Aorta (tissue), 5 donors: Measurements from ENCODE around the gene MEIG1. TPM values are rescaled to one million over a fixed set of nuclear protein-coding genes. Genes with fewer than 3 reads are reported as not detected.
"Not testable (repeated sequence)": the region's sequence is repeated elsewhere in the genome, so short reads cannot be mapped to it uniquely, and the experiment has no call there.

Experiments
- ATAC-seq: fragments of 200-7000 bp; cut with Tn5 transposase; one replicate; pipeline ENCODE4 v1.9.1; 2022; ENCODE audit warnings: moderate library complexity; ENCODE audit not compliant: low FRiP score
- DNase-seq, 2 donors: peaks; one replicate each; pipeline ENCODE4 v3.0.0-alpha.2; 2020
- H3K27ac ChIP-seq, 2 donors: one replicate each; pipeline ENCODE4 v1.5.1; 2013; ENCODE audit warnings: low read length in 2 of 2, mild to moderate bottlenecking in 2 of 2, moderate library complexity in 2 of 2, control low read depth in 1 of 2, inconsistent platforms in 1 of 2, low read depth in 1 of 2
- H3K27me3 ChIP-seq, 2 donors: one replicate each; pipeline ENCODE4 v1.6.1; 2013; ENCODE audit warnings: control low read depth in 1 of 2, low read length in 1 of 2, mild to moderate bottlenecking in 1 of 2, moderate library complexity in 1 of 2; ENCODE audit not compliant: insufficient read depth in 2 of 2, control insufficient read depth in 1 of 2
- H3K36me3 ChIP-seq, 2 donors: one replicate each; pipeline ENCODE4 v1.6.1; 2013; ENCODE audit warnings: control low read depth in 1 of 2, low read length in 1 of 2, mild to moderate bottlenecking in 1 of 2; ENCODE audit not compliant: insufficient read depth in 2 of 2, control insufficient read depth in 1 of 2
- H3K4me1 ChIP-seq, 2 donors: one replicate each; pipeline ENCODE4 v1.6.1; 2013; ENCODE audit warnings: low read length in 2 of 2, control low read depth in 1 of 2, mild to moderate bottlenecking in 1 of 2, moderate library complexity in 1 of 2; ENCODE audit not compliant: insufficient read depth in 2 of 2, control insufficient read depth in 1 of 2
- H3K4me3 ChIP-seq, 2 donors: one replicate each; pipeline ENCODE4 v1.5.1; 2013; ENCODE audit warnings: low read length in 2 of 2, control low read depth in 1 of 2, mild to moderate bottlenecking in 1 of 2
- H3K9me3 ChIP-seq: one replicate; pipeline ENCODE4 v1.6.1; 2013; ENCODE audit warnings: mild to moderate bottlenecking, low read length; ENCODE audit not compliant: control insufficient read depth
- WGBS, 2 donors: extraction: QIAGEN DNeasy Blood & Tissue Kit; methylation state at CpG; one replicate each; pipeline ENCODE4 v1.1.7; 2013; 5-methylcytosine and 5-hydroxymethylcytosine counted together
- intact Hi-C, 2 donors: fragments of 100-400 bp; cut with DNase I; formaldehyde crosslinking; loops; one replicate each; pipeline versions ENCODE4 v1.14.2 to v1.15.0; 2022
- polyA plus RNA-seq, 2 donors: library from polyadenylated mRNA; stranded (reverse); fragments of 200-250 nt; gene quantifications; one replicate each; pipeline ENCODE4 v1.2.3, GENCODE V29; 2013
- total RNA-seq, 2 donors: library from RNA; stranded (reverse); fragmentation: NEBNext Ultra II Directional; extraction: Animal tissue kit (Norgen Biotek cat#: 25700); gene quantifications; one replicate each; pipeline ENCODE4 v1.2.1, GENCODE V29; 2021
- donor health status: healthy with polysubstance abuse.
- donor health status: Bipolar disorder and iron deficiency.
- donor health status: DM: no; HTN: no; CAD: no.
- donor health status: DM: no; HTN: no; CAD: no.
- donor health status: DM: yes; HTN: yes; CAD: no.

MEIG1 gene
- total and polyA plus RNA-seq, 4 donors = not detected

- no peak for ATAC-seq
- H3K27ac ChIP-seq = no peak overlapping the region
- 30 to 33% methylated on average over 21 of the region's 21 CpGs for WGBS, 2 donors
- H3K36me3 ChIP-seq = no peaks in the 10 kb centered on the region
- no peaks in the 10 kb centered on the region for H3K27me3 ChIP-seq
- intact Hi-C loops = no loop called here
- H3K4me3 ChIP-seq = no peak overlapping the region
- DNase-seq = no peak
- no peaks in the 10 kb centered on the region for H3K4me1 ChIP-seq
- H3K9me3 ChIP-seq = no peaks in the 10 kb centered on the region
These were observed 16.6 kb downstream of the MEIG1 start for GRCh38 chr10:14975672-14976273.

- DNase-seq (no peak), ATAC-seq (no peak)
- Histone ChIP-seq H3K9me3 (no peaks in the 10 kb centered on the region), H3K4me1 (no peaks in the 10 kb centered on the region), H3K36me3 (no peaks in the 10 kb centered on the region), H3K27ac (no peak overlapping the region), H3K27me3 (no peaks in the 10 kb centered on the region), H3K4me3 (no peak overlapping the region)
- intact Hi-C loops = no loop called here
- WGBS, 2 donors = 89 to 90% methylated on average over 3 of the region's 3 CpGs
These were observed 23.6 kb downstream of the MEIG1 start for GRCh38 chr10:14982744-14983143.

DNA sequence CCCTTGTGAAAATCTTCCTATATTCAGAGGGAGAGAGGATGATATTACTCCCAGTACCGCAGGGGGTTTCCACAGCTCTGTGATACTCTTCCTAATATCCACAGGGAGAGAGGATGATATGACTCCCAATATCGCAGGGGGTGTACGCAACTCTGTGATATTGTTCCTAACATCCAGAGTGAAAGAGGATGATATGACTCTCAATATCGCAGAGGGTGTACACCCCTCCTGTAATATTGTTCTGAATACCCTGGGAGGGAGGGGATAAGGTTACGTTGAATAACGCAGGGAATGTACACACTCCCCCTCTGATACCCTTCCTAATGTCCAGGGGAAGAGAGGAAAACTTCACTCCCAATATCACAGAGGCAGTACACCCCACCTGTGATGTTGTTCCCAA lies 30.4 kb downstream of the MEIG1 start:
- intact Hi-C loops, H3K4me3 ChIP-seq, H3K4me1 ChIP-seq, H3K9me3 ChIP-seq, DNase-seq, ATAC-seq, H3K27ac ChIP-seq, H3K36me3 ChIP-seq, H3K27me3 ChIP-seq: not testable (repeated sequence)
- WGBS, 2 donors = 86% methylated on average over 6 of the region's 6 CpGs

DNA sequence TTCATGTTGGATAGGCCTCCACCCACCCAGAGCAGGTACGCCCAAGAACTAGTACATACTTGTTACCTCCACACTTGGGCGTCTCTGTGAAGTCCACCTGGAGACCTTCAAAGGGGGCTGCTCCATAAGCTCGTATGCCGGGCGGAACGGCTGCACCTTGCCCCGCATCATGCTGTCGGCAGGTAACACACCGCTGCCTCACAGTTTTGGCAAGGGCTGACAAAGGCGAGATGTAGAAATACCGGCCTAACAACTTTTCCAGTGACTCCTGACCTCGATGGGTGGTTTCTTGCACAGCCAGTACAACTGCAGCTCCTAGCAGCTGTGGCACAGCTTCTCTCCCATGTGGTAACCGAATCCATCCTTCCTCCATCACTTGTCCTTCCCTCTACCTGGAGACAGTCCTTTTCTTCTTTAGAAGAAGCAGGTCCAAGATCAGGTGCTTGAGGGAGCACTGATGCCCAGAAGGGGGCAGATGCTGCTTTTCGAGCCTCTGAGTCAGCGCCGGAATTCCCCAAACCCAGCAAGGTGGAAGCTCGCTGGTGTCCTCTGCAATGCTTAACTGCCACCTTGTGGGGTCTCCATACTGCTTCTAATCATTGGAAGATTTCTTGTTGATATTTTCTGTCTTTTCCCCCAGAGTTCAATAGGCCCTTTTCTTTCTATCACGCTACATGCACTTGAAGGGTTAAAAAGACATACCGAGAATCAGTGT lies 32.0 kb downstream of the MEIG1 start:
- intact Hi-C loops, H3K27ac ChIP-seq, H3K4me1 ChIP-seq: not testable (repeated sequence)

DNA sequence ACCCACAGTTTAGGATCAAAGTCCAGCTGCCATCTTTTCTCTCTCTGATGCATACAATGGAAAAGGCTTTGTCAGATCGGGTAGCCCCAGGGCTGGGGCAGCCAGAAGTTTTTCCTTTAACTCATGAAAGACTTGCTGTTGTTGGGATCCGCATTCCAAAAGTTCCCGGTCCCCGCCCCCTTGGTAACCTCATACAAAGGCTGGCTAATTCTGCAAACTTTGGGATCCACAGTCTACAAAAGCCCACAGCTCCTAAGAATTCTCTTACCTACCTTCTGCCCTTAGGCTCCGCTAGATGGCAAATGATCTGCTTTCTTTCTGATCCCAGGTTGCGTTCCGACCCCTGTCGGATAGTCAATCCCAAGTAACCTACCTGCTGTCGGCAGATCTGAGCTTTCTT lies 33.1 kb downstream of the MEIG1 start:
- intact Hi-C loops, H3K4me1 ChIP-seq, H3K36me3 ChIP-seq, ATAC-seq, DNase-seq, H3K27ac ChIP-seq, H3K4me3 ChIP-seq, H3K27me3 ChIP-seq, H3K9me3 ChIP-seq: not testable (repeated sequence)
- 86 to 87% methylated on average over 9 of the region's 9 CpGs for WGBS, 2 donors

More for the DNA sequence above, 32.0 kb downstream of the MEIG1 start:
- not testable (repeated sequence) for H3K4me3 ChIP-seq, H3K36me3 ChIP-seq, DNase-seq, H3K9me3 ChIP-seq, ATAC-seq, H3K27me3 ChIP-seq
- 66 to 70% methylated on average over 18 to 19 of the region's 19 CpGs for WGBS, 2 donors

DNA sequence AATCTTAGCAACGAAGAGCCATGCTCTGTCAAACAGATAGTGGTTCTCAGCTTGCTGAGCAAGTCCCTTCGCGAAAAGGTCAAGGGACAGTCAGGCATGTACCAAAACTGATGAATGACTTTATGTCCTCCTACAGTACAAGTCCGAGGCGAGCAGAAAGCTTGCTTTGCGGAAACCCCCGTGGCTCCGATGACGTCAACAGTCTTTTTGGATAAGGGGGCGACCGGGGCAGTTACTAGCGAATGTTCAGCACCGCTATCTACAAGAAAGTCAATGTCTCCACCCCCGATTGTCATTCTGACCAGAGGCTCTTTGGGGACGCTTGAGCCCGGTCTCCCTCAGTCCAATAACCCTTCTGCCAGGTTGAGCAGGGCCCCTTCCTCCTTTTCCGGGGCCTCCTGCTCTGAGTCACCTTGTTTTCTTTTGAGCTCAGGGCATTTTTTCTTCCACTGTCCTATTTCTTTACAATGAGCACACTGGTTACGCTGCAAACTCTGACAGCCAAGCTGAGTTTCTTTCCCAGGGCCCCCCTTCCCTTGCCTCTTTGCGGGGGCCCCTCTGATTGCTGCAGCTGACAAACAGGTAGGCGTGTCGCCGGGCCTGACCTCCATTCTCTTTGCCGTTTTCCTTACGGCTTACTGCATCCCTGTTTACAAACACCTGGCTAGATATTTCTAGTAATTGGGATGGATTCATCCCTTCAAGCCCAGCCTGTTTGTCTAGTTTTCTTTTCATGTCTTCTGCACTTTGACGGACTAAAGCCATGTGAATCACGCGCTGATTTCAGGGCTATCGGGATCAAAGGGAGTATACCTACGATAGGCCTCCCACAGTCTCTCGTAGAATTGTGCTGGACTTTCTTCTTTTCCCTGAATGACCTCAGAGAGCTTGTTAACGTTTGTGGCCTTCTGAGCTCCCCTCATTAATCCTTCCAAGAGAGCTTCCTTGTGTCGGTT lies 34.6 kb downstream of the MEIG1 start:
- 67 to 69% methylated on average over 32 of the region's 32 CpGs for WGBS, 2 donors
- H3K9me3 ChIP-seq, H3K4me1 ChIP-seq, H3K36me3 ChIP-seq, ATAC-seq, H3K27ac ChIP-seq, intact Hi-C loops, H3K4me3 ChIP-seq, DNase-seq, H3K27me3 ChIP-seq: not testable (repeated sequence)

DNA sequence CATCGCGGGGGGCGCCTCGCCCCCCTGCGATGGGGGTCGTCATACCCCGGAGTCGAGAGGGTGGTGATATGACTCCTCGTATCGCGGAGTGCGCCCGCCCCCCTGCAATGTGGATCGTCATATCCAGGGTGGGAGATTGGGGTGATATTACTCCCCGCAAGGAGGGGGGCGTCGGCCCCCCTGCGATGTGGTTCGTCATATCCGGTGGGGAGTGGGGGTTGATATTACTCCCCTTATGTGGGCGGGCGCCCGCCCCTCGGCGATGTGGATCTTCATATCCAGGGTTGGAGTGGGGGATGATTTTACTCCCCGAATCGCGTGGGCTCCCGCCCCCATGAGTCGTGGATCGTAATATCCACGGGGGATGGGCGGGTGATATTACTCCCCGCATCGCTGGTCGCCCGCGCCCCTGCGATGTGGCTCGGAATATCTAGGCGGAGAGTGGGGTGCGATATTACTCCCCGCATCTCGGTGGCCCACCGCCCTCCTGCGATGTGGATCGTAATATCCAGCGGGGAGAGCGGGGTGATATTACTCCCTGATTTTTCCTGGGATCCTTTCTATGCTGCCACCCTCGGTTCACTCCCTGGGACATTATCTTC lies 36.9 kb downstream of the MEIG1 start:
- H3K27me3 ChIP-seq = no peaks in the 10 kb centered on the region
- WGBS, 2 donors = 58 to 85% methylated on average over 50 of the region's 50 CpGs
- intact Hi-C loops = no loop called here
- ATAC-seq (no peak), DNase-seq (no peak)
- H3K9me3 ChIP-seq = no peaks in the 10 kb centered on the region
- no peaks in the 10 kb centered on the region for H3K36me3 ChIP-seq
- no peak overlapping the region for H3K27ac ChIP-seq
- H3K4me3 ChIP-seq = no peak overlapping the region
- H3K4me1 ChIP-seq = no peaks in the 10 kb centered on the region

DNA sequence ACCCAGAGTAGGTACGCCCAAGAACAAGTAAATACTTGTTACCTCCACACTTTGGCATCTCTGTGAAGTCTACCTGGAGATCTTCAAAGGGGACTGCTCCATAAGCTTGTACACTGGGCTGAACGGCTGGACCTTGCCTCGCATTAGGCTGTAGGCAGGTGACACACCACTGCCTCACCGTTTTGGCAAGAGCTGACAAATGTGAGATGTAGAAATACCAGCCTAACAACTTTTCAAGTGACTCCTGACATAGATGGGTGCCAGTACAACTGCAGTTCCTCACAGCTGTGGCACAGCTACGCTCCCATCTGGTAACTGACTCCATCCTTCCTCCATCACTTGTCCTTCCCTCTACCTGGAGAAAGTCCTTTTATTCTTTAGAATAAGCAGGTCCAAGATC lies 54.3 kb downstream of the MEIG1 start:
- H3K36me3 ChIP-seq, H3K9me3 ChIP-seq, H3K27me3 ChIP-seq, intact Hi-C loops, H3K4me3 ChIP-seq, H3K4me1 ChIP-seq, ATAC-seq, H3K27ac ChIP-seq: not testable (repeated sequence)
- WGBS, 2 donors = 71 to 76% methylated on average over 5 of the region's 5 CpGs
- peak in 1 of 2 donors; percentile 17 for DNase-seq
